ENCODE measurements around the gene USP32. TPM values are rescaled to one million over a fixed set of nuclear protein-coding genes. Genes with fewer than 3 reads are reported as not detected.

The USP32 gene, protein sequence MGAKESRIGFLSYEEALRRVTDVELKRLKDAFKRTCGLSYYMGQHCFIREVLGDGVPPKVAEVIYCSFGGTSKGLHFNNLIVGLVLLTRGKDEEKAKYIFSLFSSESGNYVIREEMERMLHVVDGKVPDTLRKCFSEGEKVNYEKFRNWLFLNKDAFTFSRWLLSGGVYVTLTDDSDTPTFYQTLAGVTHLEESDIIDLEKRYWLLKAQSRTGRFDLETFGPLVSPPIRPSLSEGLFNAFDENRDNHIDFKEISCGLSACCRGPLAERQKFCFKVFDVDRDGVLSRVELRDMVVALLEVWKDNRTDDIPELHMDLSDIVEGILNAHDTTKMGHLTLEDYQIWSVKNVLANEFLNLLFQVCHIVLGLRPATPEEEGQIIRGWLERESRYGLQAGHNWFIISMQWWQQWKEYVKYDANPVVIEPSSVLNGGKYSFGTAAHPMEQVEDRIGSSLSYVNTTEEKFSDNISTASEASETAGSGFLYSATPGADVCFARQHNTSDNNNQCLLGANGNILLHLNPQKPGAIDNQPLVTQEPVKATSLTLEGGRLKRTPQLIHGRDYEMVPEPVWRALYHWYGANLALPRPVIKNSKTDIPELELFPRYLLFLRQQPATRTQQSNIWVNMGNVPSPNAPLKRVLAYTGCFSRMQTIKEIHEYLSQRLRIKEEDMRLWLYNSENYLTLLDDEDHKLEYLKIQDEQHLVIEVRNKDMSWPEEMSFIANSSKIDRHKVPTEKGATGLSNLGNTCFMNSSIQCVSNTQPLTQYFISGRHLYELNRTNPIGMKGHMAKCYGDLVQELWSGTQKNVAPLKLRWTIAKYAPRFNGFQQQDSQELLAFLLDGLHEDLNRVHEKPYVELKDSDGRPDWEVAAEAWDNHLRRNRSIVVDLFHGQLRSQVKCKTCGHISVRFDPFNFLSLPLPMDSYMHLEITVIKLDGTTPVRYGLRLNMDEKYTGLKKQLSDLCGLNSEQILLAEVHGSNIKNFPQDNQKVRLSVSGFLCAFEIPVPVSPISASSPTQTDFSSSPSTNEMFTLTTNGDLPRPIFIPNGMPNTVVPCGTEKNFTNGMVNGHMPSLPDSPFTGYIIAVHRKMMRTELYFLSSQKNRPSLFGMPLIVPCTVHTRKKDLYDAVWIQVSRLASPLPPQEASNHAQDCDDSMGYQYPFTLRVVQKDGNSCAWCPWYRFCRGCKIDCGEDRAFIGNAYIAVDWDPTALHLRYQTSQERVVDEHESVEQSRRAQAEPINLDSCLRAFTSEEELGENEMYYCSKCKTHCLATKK (N-terminal part only)
- 27.3 to 35.1 TPM (median 33.5 TPM) in 5 replicates for total RNA-seq (2022; extraction: Qiagen RNA extraction)

DNA sequence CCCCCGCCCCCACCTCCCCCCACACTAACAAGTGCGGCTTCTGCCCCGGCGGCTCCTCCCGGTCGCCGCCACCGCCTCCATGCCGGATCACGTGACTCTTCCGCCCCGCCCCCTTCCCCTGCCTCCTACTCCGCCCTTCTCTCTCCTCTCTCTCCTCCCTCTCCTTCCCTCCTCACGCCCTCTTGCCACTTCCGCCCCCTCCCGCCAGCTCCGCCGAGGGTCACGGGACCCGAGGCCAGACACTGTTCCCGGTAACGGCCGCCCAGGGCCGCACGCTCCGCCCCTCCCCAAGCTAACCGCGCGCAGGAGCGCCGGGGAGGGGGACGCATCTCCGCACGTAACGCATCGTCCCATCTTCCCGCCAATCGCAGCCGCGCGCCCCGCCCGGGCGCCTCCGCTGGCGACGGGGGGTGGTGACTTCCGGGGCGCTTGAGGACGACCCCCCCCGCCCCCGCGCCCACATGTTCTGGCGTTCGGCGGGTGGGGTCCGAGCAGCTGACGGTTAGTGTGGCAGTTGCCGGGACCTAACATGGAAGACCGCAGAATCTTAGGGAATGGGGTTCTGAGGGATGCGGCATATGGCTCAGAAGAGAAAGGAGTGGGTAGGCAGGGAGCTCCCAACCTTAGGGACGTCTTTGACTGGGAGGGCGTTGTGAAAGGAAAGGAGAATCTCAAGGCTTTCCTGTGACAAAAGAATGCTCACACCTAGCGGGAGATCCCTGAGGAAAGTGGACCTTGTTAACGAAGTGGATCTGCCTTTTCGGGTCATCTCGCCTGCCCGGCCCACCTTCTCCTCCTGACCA is at the start of gene USP32:
Gene USP32 (minus strand): TSS at position 92 of the 803 bp plus-strand sequence. CDS start 194 bp downstream, outside the sequence.

DNA sequence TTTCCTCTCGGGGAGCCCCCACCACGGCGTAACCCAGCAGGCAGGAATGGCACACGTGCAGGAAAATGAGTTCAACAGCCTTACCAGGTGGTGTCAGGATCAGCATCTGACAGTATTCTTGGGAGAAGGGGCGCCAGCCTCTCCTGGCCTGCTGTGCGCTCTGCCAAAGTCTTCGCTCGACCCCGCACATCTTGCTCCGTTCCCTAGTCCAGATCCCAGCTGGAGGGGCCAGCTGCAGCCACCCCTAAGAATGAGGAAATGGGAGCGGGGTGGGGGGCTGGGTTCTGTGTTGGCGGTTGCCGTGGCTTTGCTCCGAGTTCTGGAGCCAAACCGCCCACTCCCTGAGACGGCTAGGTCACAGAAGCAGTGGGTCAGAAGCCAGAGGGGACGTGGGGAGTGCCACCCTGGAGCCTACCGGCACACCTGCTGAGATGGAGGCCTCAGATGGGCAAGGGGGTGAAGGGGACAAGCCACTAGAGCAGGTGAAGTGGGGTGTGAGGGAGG is 30.3 kb upstream of the USP32 start, which contains the start of gene CHCT1:
Gene CHCT1 (plus strand): TSS at position 328 of the 504 bp plus-strand sequence. CDS start 104 bp downstream, at position 432.

DNA sequence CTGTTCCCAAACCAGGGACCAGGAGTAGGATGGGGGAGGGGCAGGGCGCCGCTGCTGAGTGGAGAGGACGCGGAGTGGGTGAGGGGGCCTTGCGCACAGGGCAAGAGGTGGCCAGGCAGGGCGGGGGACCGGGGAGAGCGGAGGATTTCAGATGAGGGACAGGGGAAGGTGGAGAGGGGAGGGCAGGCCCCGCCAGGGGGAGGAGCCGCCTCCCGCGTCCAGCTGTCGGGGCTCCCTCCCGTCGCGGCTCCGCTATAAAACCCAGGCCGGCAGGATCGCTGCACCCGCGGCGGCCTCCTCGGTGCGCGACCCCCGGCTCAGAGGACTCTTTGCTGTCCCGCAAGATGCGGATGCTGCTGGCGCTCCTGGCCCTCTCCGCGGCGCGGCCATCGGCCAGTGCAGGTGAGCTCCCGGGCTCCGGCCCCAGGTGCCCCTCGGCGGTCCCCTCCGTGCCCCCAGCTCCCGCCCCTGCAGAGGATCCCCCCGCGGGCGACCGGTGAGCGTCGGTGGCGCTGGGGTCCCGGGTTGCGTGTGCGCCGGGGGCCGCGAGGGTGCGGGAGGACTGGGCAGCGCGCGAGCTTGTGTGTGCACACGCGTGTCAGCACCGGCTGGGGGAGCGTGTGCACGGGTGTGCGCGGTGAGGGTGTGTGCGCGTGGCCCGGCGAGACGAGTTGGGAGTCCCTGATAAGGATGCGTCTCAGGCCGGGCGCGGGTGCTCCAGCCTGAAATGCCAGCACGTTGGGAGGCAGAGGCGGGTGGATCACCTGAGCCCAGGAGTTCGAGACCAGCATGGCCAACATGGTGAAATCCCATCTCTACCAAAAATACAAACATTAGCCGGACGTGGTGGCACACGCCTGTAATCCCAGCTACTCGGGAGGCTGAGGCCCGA is 242.0 kb downstream of the USP32 start, which contains the start of gene CA4:
Gene CA4 (plus strand): TSS at position 283 of the 892 bp plus-strand sequence. CDS start 62 bp downstream, at position 345.

Other genes with a start within 250 kb of the USP32 start
- 0.12 to 0.24 TPM (median 0.23 TPM) in 3 of 5 replicates, not detected in the others for gene CA4, start 242.2 kb downstream of the USP32 start, total RNA-seq (2022; extraction: Qiagen RNA extraction)
- 0.54 to 0.57 TPM in 2 of 5 replicates, not detected in the others for gene CHCT1, start 30.4 kb upstream of the USP32 start, total RNA-seq (2022; extraction: Qiagen RNA extraction)
- 11.1 to 22.5 TPM (median 15.9 TPM) in 5 replicates for gene APPBP2, start 134.1 kb upstream of the USP32 start, total RNA-seq (2022; extraction: Qiagen RNA extraction)
- 16.7 to 19.7 TPM (median 19.0 TPM) in 5 replicates for gene PPM1D, start 208.1 kb upstream of the USP32 start, total RNA-seq (2022; extraction: Qiagen RNA extraction)